Ecto neural progenitor cell (in vitro differentiated cells): Measurements from ENCODE around the gene OR8H1.

Experiments used
- DNase-seq: peaks from one replicate; pipeline ENCODE4 v3.0.0-alpha.2; 2018; ENCODE audit warnings: low spot score

OR8H1 gene

GRCh38 chr11:56292154-56292553 lies at the start of gene OR8H1:
OR8H1 (minus strand) TSS chr11:56292254; CDS start chr11:56291062, 1,192 bp downstream.
- no peak for DNase-seq

GRCh38 chr11:56340289-56340688 lies 48.2 kb upstream of the OR8H1 start:
- DNase-seq = no peak

- DNase-seq = no peak
Observed at GRCh38 chr11:56333156-56333555, 41.1 kb upstream of the OR8H1 start.

- no peak for DNase-seq
Observed at GRCh38 chr11:56331861-56332491, 39.9 kb upstream of the OR8H1 start.

GRCh38 chr11:56314844-56315243 lies 22.8 kb upstream of the OR8H1 start, which contains the start of gene OR8K3:
OR8K3 (plus strand) TSS chr11:56315144; CDS start chr11:56318307, 3,163 bp downstream.
- DNase-seq = no peak

- DNase-seq = no peak
Observed at GRCh38 chr11:56307836-56308235, 15.8 kb upstream of the OR8H1 start.

GRCh38 chr11:56296898-56297297 lies 4.8 kb upstream of the OR8H1 start:
- DNase-seq = no peak

GRCh38 chr11:56273854-56274253 lies 18.2 kb downstream of the OR8H1 start, which contains the start of gene OR5T1:
OR5T1 (plus strand) TSS chr11:56274154; CDS start chr11:56275639, 1,485 bp downstream.
- no peak for DNase-seq

- DNase-seq = no peak
Observed at GRCh38 chr11:56271092-56271491, 21.0 kb downstream of the OR8H1 start.

- no peak for DNase-seq
Observed at GRCh38 chr11:56251954-56252353, 40.1 kb downstream of the OR8H1 start, which contains the start of gene OR5T3. OR5T3 (plus strand) TSS chr11:56252254; CDS start chr11:56252254, 0 bp downstream.
